ENCODE measurements around the gene HAP1.

GRCh38 chr17:41735744-41736143, 1.3 kb upstream of the HAP1 start:
- TF ChIP-seq CTCF (IDR thresholded peaks at IDR 0.05 in 8 of 11, conservative IDR thresholded peaks at IDR 0.05 in 3 of 11) (no peak), POLR2A (IDR thresholded peaks at IDR 0.05) (no peak)
